Measurements from ENCODE around the gene MALSU1. TPM values are rescaled to one million over a fixed set of nuclear protein-coding genes. Genes with fewer than 3 reads are reported as not detected.
A peak's percentile ranks its signal among the peaks of the same experiment; 100 is the strongest.

Gene MALSU1
- polyA plus RNA-seq, 1 of the 3 experiments (the other 2 are of a cell fraction) = 102 TPM

DNA sequence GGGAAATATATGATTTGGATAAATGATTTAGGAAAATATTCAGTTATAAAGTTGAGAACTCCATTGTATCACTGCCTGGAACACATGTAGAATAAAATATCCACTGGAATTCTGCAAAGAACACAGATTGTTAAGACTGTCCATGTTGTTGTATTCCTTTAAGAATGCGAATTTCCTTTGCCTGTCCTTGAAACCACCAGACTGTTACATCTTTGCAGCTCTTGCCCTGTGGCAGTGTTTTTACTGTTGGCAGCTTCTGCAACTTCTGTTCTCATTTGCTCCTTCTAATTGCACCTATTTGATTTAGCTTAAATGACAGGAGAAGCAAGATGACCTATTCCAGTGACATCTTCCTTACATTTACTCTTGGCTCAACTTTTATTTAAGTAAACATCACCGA, 39.7 kb downstream of the MALSU1 start:
- no peak overlapping the region for H3K9ac ChIP-seq
- peaks cover 5% of the 10 kb centered on the region; the same call in 1 of the 2 replicates for H4K20me1 ChIP-seq (ENCODE audit: insufficient read depth)
- POLR2A ChIA-PET = no interaction called here
- peaks cover 41% of the 10 kb centered on the region for H3F3A ChIP-seq (replicated peaks; ENCODE audit: insufficient read depth)
- no peaks in the 10 kb centered on the region for H3K27me3 ChIP-seq (ENCODE audit: insufficient read depth)
- peaks cover 29% of the 10 kb centered on the region for H3K79me2 ChIP-seq (ENCODE audit: insufficient read depth)
- peaks cover 14 to 26% of the 10 kb centered on the region in 2 experiments for H3K4me1 ChIP-seq (ENCODE audit: control insufficient read depth in 1 of 2, insufficient read depth in 2 of 2, low read depth in 1 of 2, low read length in 1 of 2)
- WGBS (ENCODE audit: low lambda C conversion rate) = 87% methylated on average over 2 of the region's 2 CpGs
- H3K9me3 ChIP-seq = peaks cover 10% of the 10 kb centered on the region; the same call in 1 of the 2 replicates
- H2AFZ ChIP-seq (ENCODE audit: low read depth) = no peak overlapping the region
- H3K27ac ChIP-seq (ENCODE audit: low read depth in 2 of 2, low read length in 1 of 2) = no peak overlapping the region
- no peak for DNase-seq
- TF ChIP-seq, protein P1, sequence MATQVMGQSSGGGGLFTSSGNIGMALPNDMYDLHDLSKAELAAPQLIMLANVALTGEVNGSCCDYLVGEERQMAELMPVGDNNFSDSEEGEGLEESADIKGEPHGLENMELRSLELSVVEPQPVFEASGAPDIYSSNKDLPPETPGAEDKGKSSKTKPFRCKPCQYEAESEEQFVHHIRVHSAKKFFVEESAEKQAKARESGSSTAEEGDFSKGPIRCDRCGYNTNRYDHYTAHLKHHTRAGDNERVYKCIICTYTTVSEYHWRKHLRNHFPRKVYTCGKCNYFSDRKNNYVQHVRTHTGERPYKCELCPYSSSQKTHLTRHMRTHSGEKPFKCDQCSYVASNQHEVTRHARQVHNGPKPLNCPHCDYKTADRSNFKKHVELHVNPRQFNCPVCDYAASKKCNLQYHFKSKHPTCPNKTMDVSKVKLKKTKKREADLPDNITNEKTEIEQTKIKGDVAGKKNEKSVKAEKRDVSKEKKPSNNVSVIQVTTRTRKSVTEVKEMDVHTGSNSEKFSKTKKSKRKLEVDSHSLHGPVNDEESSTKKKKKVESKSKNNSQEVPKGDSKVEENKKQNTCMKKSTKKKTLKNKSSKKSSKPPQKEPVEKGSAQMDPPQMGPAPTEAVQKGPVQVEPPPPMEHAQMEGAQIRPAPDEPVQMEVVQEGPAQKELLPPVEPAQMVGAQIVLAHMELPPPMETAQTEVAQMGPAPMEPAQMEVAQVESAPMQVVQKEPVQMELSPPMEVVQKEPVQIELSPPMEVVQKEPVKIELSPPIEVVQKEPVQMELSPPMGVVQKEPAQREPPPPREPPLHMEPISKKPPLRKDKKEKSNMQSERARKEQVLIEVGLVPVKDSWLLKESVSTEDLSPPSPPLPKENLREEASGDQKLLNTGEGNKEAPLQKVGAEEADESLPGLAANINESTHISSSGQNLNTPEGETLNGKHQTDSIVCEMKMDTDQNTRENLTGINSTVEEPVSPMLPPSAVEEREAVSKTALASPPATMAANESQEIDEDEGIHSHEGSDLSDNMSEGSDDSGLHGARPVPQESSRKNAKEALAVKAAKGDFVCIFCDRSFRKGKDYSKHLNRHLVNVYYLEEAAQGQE (IDR thresholded peaks at IDR 0.05; ENCODE audit: low read depth, low read length) = no peak
- TF ChIP-seq TAF1 (IDR thresholded peaks at IDR 0.05; ENCODE audit: borderline replicate concordance, low read depth, low read length) (no peak), FOXJ3 (CRISPR knock-in tag; IDR thresholded peaks at IDR 0.05) (no peak), SMC3 (IDR thresholded peaks at IDR 0.05; ENCODE audit: low read depth, low read length) (no peak), TEAD4 (IDR thresholded peaks at IDR 0.05; ENCODE audit: borderline replicate concordance, insufficient read depth) (no peak), TCF12 (IDR thresholded peaks at IDR 0.05) (no peak), RXRA (IDR thresholded peaks at IDR 0.05; ENCODE audit: borderline replicate concordance, low read depth) (no peak), JUND (IDR thresholded peaks at IDR 0.05) (no peak)
- TF ChIP-seq, protein P2, sequence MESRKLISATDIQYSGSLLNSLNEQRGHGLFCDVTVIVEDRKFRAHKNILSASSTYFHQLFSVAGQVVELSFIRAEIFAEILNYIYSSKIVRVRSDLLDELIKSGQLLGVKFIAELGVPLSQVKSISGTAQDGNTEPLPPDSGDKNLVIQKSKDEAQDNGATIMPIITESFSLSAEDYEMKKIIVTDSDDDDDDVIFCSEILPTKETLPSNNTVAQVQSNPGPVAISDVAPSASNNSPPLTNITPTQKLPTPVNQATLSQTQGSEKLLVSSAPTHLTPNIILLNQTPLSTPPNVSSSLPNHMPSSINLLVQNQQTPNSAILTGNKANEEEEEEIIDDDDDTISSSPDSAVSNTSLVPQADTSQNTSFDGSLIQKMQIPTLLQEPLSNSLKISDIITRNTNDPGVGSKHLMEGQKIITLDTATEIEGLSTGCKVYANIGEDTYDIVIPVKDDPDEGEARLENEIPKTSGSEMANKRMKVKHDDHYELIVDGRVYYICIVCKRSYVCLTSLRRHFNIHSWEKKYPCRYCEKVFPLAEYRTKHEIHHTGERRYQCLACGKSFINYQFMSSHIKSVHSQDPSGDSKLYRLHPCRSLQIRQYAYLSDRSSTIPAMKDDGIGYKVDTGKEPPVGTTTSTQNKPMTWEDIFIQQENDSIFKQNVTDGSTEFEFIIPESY (IDR thresholded peaks at IDR 0.05; ENCODE audit: borderline replicate concordance, low read depth) = no peak
- CTCF ChIA-PET = interaction anchor here (1.1 to 1.6 kb wide), 4 partner anchors 9 to 208 kb away, joined by 3 to 4 read pairs (median 4); no protein-coding TSS in a partner anchor
- H3K9me2 ChIP-seq = no peaks in the 10 kb centered on the region
- H3K4me2 ChIP-seq = no peak overlapping the region
- no peak overlapping the region for H3K4me3 ChIP-seq (ENCODE audit: low read depth in 2 of 2, low read length in 1 of 2)
- H3K36me3 ChIP-seq (replicated peaks in 1 of 2; ENCODE audit: control insufficient read depth in 1 of 2, insufficient read depth in 2 of 2, low read length in 1 of 2) = peaks cover 72 to 77% of the 10 kb centered on the region in 2 experiments

DNA sequence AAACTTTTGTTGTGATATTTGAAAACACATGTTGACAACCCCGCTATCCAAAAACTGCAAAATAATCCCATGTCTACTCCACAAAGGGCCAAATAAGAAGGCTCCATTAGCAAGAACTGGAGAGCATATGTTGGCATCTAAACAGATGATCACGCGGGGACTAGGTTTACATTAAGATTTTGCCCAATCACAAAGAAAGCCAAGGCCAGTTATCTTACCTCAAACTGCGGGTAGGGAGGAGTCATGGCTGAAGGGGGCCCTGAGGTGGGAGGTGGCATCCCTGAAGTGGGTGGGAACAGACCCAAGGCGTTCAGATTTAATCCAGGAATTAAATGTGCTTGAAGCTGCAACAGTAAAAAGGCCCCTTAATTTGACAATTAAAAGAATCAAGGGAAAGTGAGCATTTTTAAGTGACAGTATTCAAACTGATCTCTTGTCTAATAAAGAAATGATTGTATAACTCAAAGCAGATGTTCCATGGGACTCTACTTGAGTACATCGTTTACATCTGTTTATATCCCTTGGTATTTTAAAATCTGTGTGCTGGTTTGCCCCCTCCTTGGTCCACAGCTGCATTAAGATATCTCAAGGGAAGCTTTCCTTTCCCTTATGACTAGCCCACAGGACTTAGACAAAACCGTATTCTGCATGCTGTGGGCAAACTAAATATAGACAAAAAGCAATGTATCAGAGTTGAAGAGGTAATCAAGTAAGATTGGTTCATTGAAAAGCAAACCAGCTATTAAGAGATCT, 42.9 kb downstream of the MALSU1 start:
- Histone ChIP-seq H3K79me2 (ENCODE audit: insufficient read depth) (peaks cover 44% of the 10 kb centered on the region), H3K27me3 (ENCODE audit: insufficient read depth) (no peaks in the 10 kb centered on the region), H3K36me3 (replicated peaks in 1 of 2; ENCODE audit: control insufficient read depth in 1 of 2, insufficient read depth in 2 of 2, low read length in 1 of 2) (peaks cover 90 to 91% of the 10 kb centered on the region in 2 experiments), H3F3A (replicated peaks; ENCODE audit: insufficient read depth) (peaks cover 19% of the 10 kb centered on the region), H3K4me3 (ENCODE audit: low read depth in 2 of 2, low read length in 1 of 2) (no peak overlapping the region), H3K27ac (ENCODE audit: low read depth in 2 of 2, low read length in 1 of 2) (peak overlapping the region in 1 of 2 experiments; percentile 45; a peak in 2 of 4 replicates), H3K9me2 (no peaks in the 10 kb centered on the region), H3K4me2 (no peak overlapping the region), H3K9ac (no peak overlapping the region), H3K9me3 (peaks cover 10% of the 10 kb centered on the region; the same call in 1 of the 2 replicates), H3K4me1 (ENCODE audit: control insufficient read depth in 1 of 2, insufficient read depth in 2 of 2, low read depth in 1 of 2, low read length in 1 of 2) (peaks cover 13 to 25% of the 10 kb centered on the region in 2 experiments), H4K20me1 (ENCODE audit: insufficient read depth) (no peaks in the 10 kb centered on the region), H2AFZ (ENCODE audit: low read depth) (no peak overlapping the region)
- ChIA-PET POLR2A (no interaction called here), CTCF (interaction anchor here (1.9 to 2.3 kb wide), 2 partner anchors 16 to 69 kb away, joined by 5 to 7 read pairs; no protein-coding TSS in a partner anchor)
- WGBS (ENCODE audit: low lambda C conversion rate) = 74% methylated on average over 7 of the region's 7 CpGs
- no peak for DNase-seq
- peak; percentile 41; the same call in 1 of the 2 replicates for TF ChIP-seq TCF12 (IDR thresholded peaks at IDR 0.05)
- no peak for TF ChIP-seq TEAD4 (IDR thresholded peaks at IDR 0.05; ENCODE audit: borderline replicate concordance, insufficient read depth)
- no peak for TF ChIP-seq EZH2phosphoT487 (IDR thresholded peaks at IDR 0.05; ENCODE audit: borderline replicate concordance, low read depth)
- TF ChIP-seq, protein P1 (IDR thresholded peaks at IDR 0.05; ENCODE audit: low read depth, low read length) = no peak
- TF ChIP-seq USF1 (IDR thresholded peaks at IDR 0.05; ENCODE audit: borderline replicate concordance, low read depth) = no peak
